GM19395 (cell line): ENCODE measurements around the gene SYN1.
"Not testable (repeated sequence)": the region's sequence is repeated elsewhere in the genome, so short reads cannot be mapped to it uniquely, and the experiment has no call there.

ENCODE experiments used
- ATAC-seq: cut with Tn5 transposase; IDR thresholded peaks from one replicate; pipeline ENCODE4 v1.9.1; 2021; ENCODE audit warnings: mild to moderate bottlenecking, moderate library complexity; ENCODE audit not compliant: unreplicated experiment

SYN1 gene

GRCh38 chrX:47619486-47620302 is at the start of gene SYN1:
Gene SYN1 (minus strand): TSS chrX:47619857. CDS start chrX:47619728, 129 bp downstream.
- peak; percentile 74 for ATAC-seq

GRCh38 chrX:47665797-47666196 is 46.1 kb upstream of the SYN1 start:
- ATAC-seq: not testable (repeated sequence)

- no peak for ATAC-seq
These were observed 45.1 kb upstream of the SYN1 start for GRCh38 chrX:47664737-47665136.

- ATAC-seq: no peak
These were observed 42.5 kb upstream of the SYN1 start for GRCh38 chrX:47662144-47662657.

GRCh38 chrX:47661539-47661938 is 41.9 kb upstream of the SYN1 start:
- no peak for ATAC-seq

GRCh38 chrX:47659421-47659726 is 39.7 kb upstream of the SYN1 start:
- no peak for ATAC-seq

GRCh38 chrX:47658684-47659420 is 39.2 kb upstream of the SYN1 start, which contains the start of gene UXT:
Gene UXT (minus strand): TSS chrX:47659180. CDS start chrX:47658927, 253 bp downstream.
- ATAC-seq: peak; percentile 83

GRCh38 chrX:47658301-47658683 is 38.6 kb upstream of the SYN1 start:
- no peak for ATAC-seq

GRCh38 chrX:47651043-47651905 is 31.6 kb upstream of the SYN1 start:
- ATAC-seq: no peak

- ATAC-seq: peak; percentile 90
These were observed 30.7 kb upstream of the SYN1 start, which contains the start of gene ELK1 for GRCh38 chrX:47650164-47651042. Gene ELK1 (minus strand): TSS chrX:47650563. CDS start chrX:47641441, 9,122 bp downstream.

GRCh38 chrX:47649781-47650163 is 30.1 kb upstream of the SYN1 start:
- no peak for ATAC-seq

- no peak for ATAC-seq
These were observed 29.6 kb upstream of the SYN1 start for GRCh38 chrX:47649271-47649670.

GRCh38 chrX:47648376-47648775 is 28.7 kb upstream of the SYN1 start:
- no peak for ATAC-seq

GRCh38 chrX:47646636-47647035 is 27.0 kb upstream of the SYN1 start:
- ATAC-seq: no peak

- ATAC-seq: no peak
These were observed 25.9 kb upstream of the SYN1 start for GRCh38 chrX:47645530-47645929.

- no peak for ATAC-seq
These were observed 25.0 kb upstream of the SYN1 start for GRCh38 chrX:47644557-47645091.

GRCh38 chrX:47643926-47644325 is 24.3 kb upstream of the SYN1 start:
- no peak for ATAC-seq

GRCh38 chrX:47638816-47639215 is 19.2 kb upstream of the SYN1 start:
- ATAC-seq: no peak

GRCh38 chrX:47637546-47638195 is 18.0 kb upstream of the SYN1 start:
- peak; percentile 70 for ATAC-seq
